OCI-M2 (cell line): Measurements from ENCODE around the gene GRK5.

Source experiments
- DNase-seq: peaks from one replicate; lab custom pipeline; 2025; ENCODE audit not compliant: unreplicated experiment; lab: John Stamatoyannopoulos, UW

GRK5 gene

GRCh38 chr10:119357412-119358151 lies 150.2 kb downstream of the GRK5 start:
- DNase-seq, result no peak

GRCh38 chr10:119358152-119358512 lies 150.8 kb downstream of the GRK5 start:
- no peak for DNase-seq

- DNase-seq, result no peak
Observed at GRCh38 chr10:119358567-119358966, 151.2 kb downstream of the GRK5 start.

- no peak for DNase-seq
Observed at GRCh38 chr10:119359025-119359424, 151.7 kb downstream of the GRK5 start.

- DNase-seq, result no peak
Observed at GRCh38 chr10:119360181-119360921, 153.0 kb downstream of the GRK5 start.

GRCh38 chr10:119361037-119361436 lies 153.7 kb downstream of the GRK5 start:
- no peak for DNase-seq

GRCh38 chr10:119362122-119362521 lies 154.8 kb downstream of the GRK5 start:
- no peak for DNase-seq

GRCh38 chr10:119364645-119365600 lies 157.6 kb downstream of the GRK5 start:
- no peak for DNase-seq

- DNase-seq, result no peak
Observed at GRCh38 chr10:119365773-119366599, 158.6 kb downstream of the GRK5 start.

GRCh38 chr10:119367841-119368549 lies 160.6 kb downstream of the GRK5 start:
- no peak for DNase-seq

- no peak for DNase-seq
Observed at GRCh38 chr10:119368581-119368980, 161.2 kb downstream of the GRK5 start.

- DNase-seq, result no peak
Observed at GRCh38 chr10:119368991-119369869, 161.9 kb downstream of the GRK5 start.

GRCh38 chr10:119370111-119370741 lies 162.9 kb downstream of the GRK5 start:
- DNase-seq, result no peak

GRCh38 chr10:119370972-119371703 lies 163.8 kb downstream of the GRK5 start:
- DNase-seq, result no peak

GRCh38 chr10:119371704-119372663 lies 164.6 kb downstream of the GRK5 start:
- DNase-seq, result no peak

GRCh38 chr10:119373294-119374102 lies 166.1 kb downstream of the GRK5 start:
- DNase-seq, result no peak
